Measurements from ENCODE around the gene AGMO.

- TF ChIP-seq, protein P1, sequence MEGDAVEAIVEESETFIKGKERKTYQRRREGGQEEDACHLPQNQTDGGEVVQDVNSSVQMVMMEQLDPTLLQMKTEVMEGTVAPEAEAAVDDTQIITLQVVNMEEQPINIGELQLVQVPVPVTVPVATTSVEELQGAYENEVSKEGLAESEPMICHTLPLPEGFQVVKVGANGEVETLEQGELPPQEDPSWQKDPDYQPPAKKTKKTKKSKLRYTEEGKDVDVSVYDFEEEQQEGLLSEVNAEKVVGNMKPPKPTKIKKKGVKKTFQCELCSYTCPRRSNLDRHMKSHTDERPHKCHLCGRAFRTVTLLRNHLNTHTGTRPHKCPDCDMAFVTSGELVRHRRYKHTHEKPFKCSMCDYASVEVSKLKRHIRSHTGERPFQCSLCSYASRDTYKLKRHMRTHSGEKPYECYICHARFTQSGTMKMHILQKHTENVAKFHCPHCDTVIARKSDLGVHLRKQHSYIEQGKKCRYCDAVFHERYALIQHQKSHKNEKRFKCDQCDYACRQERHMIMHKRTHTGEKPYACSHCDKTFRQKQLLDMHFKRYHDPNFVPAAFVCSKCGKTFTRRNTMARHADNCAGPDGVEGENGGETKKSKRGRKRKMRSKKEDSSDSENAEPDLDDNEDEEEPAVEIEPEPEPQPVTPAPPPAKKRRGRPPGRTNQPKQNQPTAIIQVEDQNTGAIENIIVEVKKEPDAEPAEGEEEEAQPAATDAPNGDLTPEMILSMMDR (IDR thresholded peaks at IDR 0.05; ENCODE audit: low read depth, low read length) = no peak
- TF ChIP-seq EZH2phosphoT487 (IDR thresholded peaks at IDR 0.05; ENCODE audit: low read depth) = no peak
These were observed 37.7 kb downstream of the AGMO start for GRCh38 chr7:15524077-15524476.

All from OCI-LY3 (cell line).